Ramos (cell line): Measurements from ENCODE around the gene RASGEF1C.

ENCODE experiments used
- in situ Hi-C: fragments of 300-500 bp; cut with MboI; formaldehyde crosslinking; loops from one replicate; pipeline ENCODE4 v1.14.3; 2022; ENCODE audit warnings: low sequenced_read_pairs; ENCODE audit not compliant: unreplicated experiment

RASGEF1C gene

GRCh38 chr5:180168758-180169157, 40.3 kb downstream of the RASGEF1C start:
- in situ Hi-C loops = no loop called here

GRCh38 chr5:180166176-180166575, 42.8 kb downstream of the RASGEF1C start:
- in situ Hi-C loops = no loop called here

GRCh38 chr5:180162304-180162661, 46.7 kb downstream of the RASGEF1C start:
- in situ Hi-C loops = no loop called here

- in situ Hi-C loops = no loop called here
Observed at GRCh38 chr5:180161420-180162303, 47.3 kb downstream of the RASGEF1C start.

- in situ Hi-C loops = no loop called here
Observed at GRCh38 chr5:180160789-180161188, 48.2 kb downstream of the RASGEF1C start.

- in situ Hi-C loops = no loop called here
Observed at GRCh38 chr5:180160215-180160614, 48.8 kb downstream of the RASGEF1C start.

- in situ Hi-C loops = no loop called here
Observed at GRCh38 chr5:180159756-180160155, 49.3 kb downstream of the RASGEF1C start.

- in situ Hi-C loops = no loop called here
Observed at GRCh38 chr5:180157866-180158265, 51.1 kb downstream of the RASGEF1C start.

GRCh38 chr5:180156141-180156540, 52.9 kb downstream of the RASGEF1C start:
- in situ Hi-C loops = no loop called here

GRCh38 chr5:180155365-180155926, 53.6 kb downstream of the RASGEF1C start:
- in situ Hi-C loops = no loop called here

- in situ Hi-C loops = no loop called here
Observed at GRCh38 chr5:180154821-180155364, 54.1 kb downstream of the RASGEF1C start.

- in situ Hi-C loops = no loop called here
Observed at GRCh38 chr5:180153991-180154390, 55.0 kb downstream of the RASGEF1C start.

GRCh38 chr5:180153099-180153498, 55.9 kb downstream of the RASGEF1C start:
- in situ Hi-C loops = no loop called here

GRCh38 chr5:180143656-180144364, 65.2 kb downstream of the RASGEF1C start:
- in situ Hi-C loops = no loop called here

- in situ Hi-C loops = no loop called here
Observed at GRCh38 chr5:180142824-180143610, 66.0 kb downstream of the RASGEF1C start.

- in situ Hi-C loops = no loop called here
Observed at GRCh38 chr5:180142021-180142765, 66.8 kb downstream of the RASGEF1C start.

- in situ Hi-C loops = no loop called here
Observed at GRCh38 chr5:180141068-180141660, 67.8 kb downstream of the RASGEF1C start.

- in situ Hi-C loops = no loop called here
Observed at GRCh38 chr5:180140571-180140970, 68.4 kb downstream of the RASGEF1C start.

GRCh38 chr5:180140079-180140554, 68.9 kb downstream of the RASGEF1C start:
- in situ Hi-C loops = no loop called here
